Measurements from ENCODE around the gene USP54. TPM values are rescaled to one million over a fixed set of nuclear protein-coding genes. Genes with fewer than 3 reads are reported as not detected.

USP54 gene
- total and polyA plus RNA-seq, 9 of the 15 experiments (the other 6 are each of a cell fraction or from before 2014, with no cell fraction given): 3.8 to 40.1 (median 16.9) TPM

- TF ChIP-seq ZNF174 (CRISPR knock-in tag; IDR thresholded peaks at IDR 0.05): no peak
- TF ChIP-seq CXXC5 (CRISPR knock-in tag; IDR thresholded peaks at IDR 0.05): no peak
- no peak for TF ChIP-seq PML (IDR thresholded peaks at IDR 0.05; ENCODE audit: low read length)
- TF ChIP-seq MYBL2 (IDR thresholded peaks at IDR 0.05; ENCODE audit: low read depth): no peak
- TF ChIP-seq MYBL2 (CRISPR knock-in tag; IDR thresholded peaks at IDR 0.05; ENCODE audit: borderline replicate concordance): no peak
These were observed 85.1 kb downstream of the USP54 start (continued) for GRCh38 chr10:73506074-73506473.

GRCh38 chr10:73503037-73503436 lies 88.1 kb downstream of the USP54 start:
- no peak overlapping the region for H2AFZ ChIP-seq (ENCODE audit: low read depth, low read length)
- POLR2A ChIA-PET: interaction anchor here (0.6 to 1.6 kb wide), 3 partner anchors 24 to 1215 kb away, joined by 3 read pairs; no protein-coding TSS in a partner anchor
- 77% methylated on average over 1 of the region's 1 CpG for WGBS (ENCODE audit: insufficient coverage, low coverage, missing lambda C conversion rate)

More at GRCh38 chr10:73503037-73503436, 88.1 kb downstream of the USP54 start:
- DNase-seq (ENCODE audit: extremely low read depth in 1 of 4, low spot score in 3 of 4): no peak
- no peak for ATAC-seq
- Histone ChIP-seq H3K9ac (ENCODE audit: insufficient read depth in 1 of 2, low read depth in 2 of 2, low read length in 2 of 2) (no peak overlapping the region), H3K27me3 (ENCODE audit: control insufficient read depth in 2 of 2, insufficient read depth in 2 of 2, low read length in 2 of 2) (no peaks in the 10 kb centered on the region), H4K20me1 (replicated peaks; ENCODE audit: control insufficient read depth, insufficient read depth, low read length) (no peaks in the 10 kb centered on the region), H3K4me1 (replicated peaks in 1 of 2; ENCODE audit: control insufficient read depth in 2 of 2, insufficient read depth in 2 of 2, low read length in 2 of 2) (peaks cover 7 to 15% of the 10 kb centered on the region in 2 experiments; a peak in 4 of 5 replicates), H3K27ac (ENCODE audit: extremely low read depth, low read depth, low read length) (no peak overlapping the region), H3K4me2 (ENCODE audit: insufficient read depth, low read length) (no peak overlapping the region), H3K9me1 (ENCODE audit: control insufficient read depth, insufficient read depth, low read length) (no peaks in the 10 kb centered on the region), H3K9me3 (replicated peaks; ENCODE audit: control insufficient read depth, insufficient read depth, low read depth, low read length) (no peaks in the 10 kb centered on the region), H3K4me3 (no peak overlapping the region), H3K79me2 (ENCODE audit: control insufficient read depth, insufficient read depth, low read length) (no peaks in the 10 kb centered on the region), H3K36me3 (ENCODE audit: control insufficient read depth, insufficient read depth, low read length) (peaks cover 23% of the 10 kb centered on the region)
- in situ Hi-C loops (cut with MboI): no loop called here
- BruUV-seq (replicated peaks): no TSS peak
- intact Hi-C loops (cut with micrococcal nuclease): no loop called here
- CTCF ChIA-PET (ENCODE audit: low intra/inter-chr PET ratio): no interaction called here
- TF ChIP-seq NR2C1 (IDR thresholded peaks at IDR 0.05): no peak
- TF ChIP-seq NR2C1 (tag; IDR thresholded peaks at IDR 0.05): no peak
- peak; percentile 91 for TF ChIP-seq RBM25 (IDR thresholded peaks at IDR 0.05; ENCODE audit: low read depth, low read length, severe bottlenecking)
- TF ChIP-seq PHB (CRISPR knock-in tag; IDR thresholded peaks at IDR 0.05): no peak
- no peak for TF ChIP-seq MTF1 (CRISPR knock-in tag; IDR thresholded peaks at IDR 0.05; ENCODE audit: borderline replicate concordance)
- peak; percentile 95 for TF ChIP-seq ZFP36 (IDR thresholded peaks at IDR 0.05; ENCODE audit: low read depth, low read length, partially characterized antibody)
- TF ChIP-seq SMARCA5 (IDR thresholded peaks at IDR 0.05): peak; percentile 56; the same call in 1 of the 2 replicates
- TF ChIP-seq BCOR (IDR thresholded peaks at IDR 0.05): peak; percentile 60
- no peak for FAIRE-seq

Data from K562 (cell line).